Thyroid gland (tissue), 4 donors: ENCODE measurements around the gene SOWAHA.

ENCODE experiments used
- CTCF ChIP-seq, 6 experiments: fragments of 200-600 bp in 3 of 6; fragments of 450-650 bp in 3 of 6; sonication (generic) in 3 of 6; IDR thresholded peaks; one replicate each; pipeline ENCODE4 v1.5.1; 2016 to 2019; ENCODE audit warnings: antibody characterized with exemption in 6 of 6, mild to moderate bottlenecking in 2 of 6, inconsistent platforms in 1 of 6, moderate library complexity in 1 of 6
- POLR2A ChIP-seq, 2 donors: fragments of 450-650 bp; IDR thresholded peaks; one replicate each; pipeline ENCODE4 v1.6.1; 2017; ENCODE audit warnings: antibody characterized with exemption in 2 of 2, mild to moderate bottlenecking in 2 of 2, moderate library complexity in 1 of 2

DNA sequence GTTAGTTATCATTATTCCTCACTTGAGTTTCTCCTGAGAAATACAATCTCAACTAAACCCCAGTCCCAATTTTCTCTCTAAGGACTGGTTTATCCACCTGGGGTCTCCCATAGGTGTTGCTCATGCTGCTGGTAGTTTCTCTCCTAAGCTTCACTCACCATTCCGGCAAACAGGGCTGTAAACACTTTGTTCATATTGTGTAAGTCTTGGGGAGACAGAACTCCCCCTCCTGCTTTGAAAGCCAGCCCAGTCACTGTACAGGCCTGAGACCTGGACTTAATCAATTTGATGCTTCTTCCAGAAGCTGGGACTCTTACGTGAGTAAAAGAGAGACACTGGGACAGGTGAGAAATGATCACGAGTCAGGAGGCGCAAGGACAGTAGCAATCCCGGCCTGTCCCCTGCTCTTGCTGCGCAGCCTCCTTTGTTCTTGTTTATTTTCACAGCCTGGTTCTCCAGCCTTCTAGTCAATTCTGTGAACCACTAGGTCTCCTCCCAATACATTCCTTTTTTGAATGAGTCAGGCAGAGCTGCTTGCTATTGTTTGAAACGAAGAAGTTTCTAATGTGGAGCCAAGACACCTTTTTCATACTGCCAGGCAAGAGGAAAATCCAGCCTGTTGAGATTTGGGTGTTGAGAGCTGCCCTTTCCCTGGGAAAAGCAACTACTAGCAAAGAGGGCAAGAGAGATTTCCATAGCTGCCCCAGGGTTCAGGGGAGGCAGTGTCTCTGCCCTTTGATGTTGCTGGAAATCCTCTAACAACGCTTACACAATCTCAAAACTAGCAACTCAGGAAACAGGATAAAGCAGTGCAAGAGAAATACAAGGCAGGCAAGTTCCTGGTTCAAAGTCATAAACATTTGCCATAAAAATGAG, 26.6 kb downstream of the SOWAHA start:
- TF ChIP-seq POLR2A (IDR thresholded peaks at IDR 0.05) (no peak), CTCF (IDR thresholded peaks at IDR 0.05) (no peak)
